Measurements from ENCODE around the gene AP3D1.

Gene AP3D1

DNA sequence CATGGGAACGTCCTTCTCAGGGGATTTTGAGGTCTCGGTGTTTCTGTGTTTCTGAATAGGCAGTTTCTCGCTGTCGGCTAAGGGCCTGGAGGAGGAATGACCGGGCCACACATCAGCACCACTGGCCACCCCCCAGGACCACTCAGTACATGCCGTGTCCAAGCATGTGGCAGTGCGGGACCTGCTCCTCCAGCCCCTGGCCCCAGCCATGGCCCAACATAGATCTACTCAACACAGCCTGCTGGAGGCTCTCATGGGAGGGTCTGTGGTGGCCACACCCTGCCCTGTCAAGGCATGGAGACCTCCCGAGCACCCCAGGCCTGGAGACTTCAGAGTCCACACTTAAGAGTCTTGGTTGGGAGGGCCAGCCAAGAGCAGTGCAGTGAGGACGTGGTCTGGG is 37.1 kb downstream of the AP3D1 start:
- no peak for TF ChIP-seq POLR2AphosphoS5 (IDR thresholded peaks at IDR 0.05; ENCODE audit: low read depth, low read length)
- no peak for TF ChIP-seq TAF1 (IDR thresholded peaks at IDR 0.05; ENCODE audit: low read depth, low read length)
- TF ChIP-seq POU2F2 (IDR thresholded peaks at IDR 0.05; ENCODE audit: low read depth, low read length), result no peak
- FAIRE-seq (no peak), DNase-seq (ENCODE audit: insufficient read length, low spot score) (no peak)

- TF ChIP-seq TAF1 (IDR thresholded peaks at IDR 0.05; ENCODE audit: low read depth, low read length), result no peak
- TF ChIP-seq SPI1 (IDR thresholded peaks at IDR 0.05; ENCODE audit: low read depth, low read length), result no peak
- TF ChIP-seq PAX5 (IDR thresholded peaks at IDR 0.05; ENCODE audit: insufficient read depth, low read length, severe bottlenecking), result no peak
- no peak for TF ChIP-seq POLR2A (IDR thresholded peaks at IDR 0.05; ENCODE audit: low read depth, low read length)
- TF ChIP-seq POLR2AphosphoS5 (IDR thresholded peaks at IDR 0.05; ENCODE audit: low read depth, low read length), result no peak
- no peak for TF ChIP-seq POU2F2 (IDR thresholded peaks at IDR 0.05; ENCODE audit: low read depth, low read length)
- DNase-seq (ENCODE audit: insufficient read length, low spot score), result no peak
- no peak for FAIRE-seq
Measured at GRCh38 chr19:2113439-2114211, 37.7 kb downstream of the AP3D1 start.

DNA sequence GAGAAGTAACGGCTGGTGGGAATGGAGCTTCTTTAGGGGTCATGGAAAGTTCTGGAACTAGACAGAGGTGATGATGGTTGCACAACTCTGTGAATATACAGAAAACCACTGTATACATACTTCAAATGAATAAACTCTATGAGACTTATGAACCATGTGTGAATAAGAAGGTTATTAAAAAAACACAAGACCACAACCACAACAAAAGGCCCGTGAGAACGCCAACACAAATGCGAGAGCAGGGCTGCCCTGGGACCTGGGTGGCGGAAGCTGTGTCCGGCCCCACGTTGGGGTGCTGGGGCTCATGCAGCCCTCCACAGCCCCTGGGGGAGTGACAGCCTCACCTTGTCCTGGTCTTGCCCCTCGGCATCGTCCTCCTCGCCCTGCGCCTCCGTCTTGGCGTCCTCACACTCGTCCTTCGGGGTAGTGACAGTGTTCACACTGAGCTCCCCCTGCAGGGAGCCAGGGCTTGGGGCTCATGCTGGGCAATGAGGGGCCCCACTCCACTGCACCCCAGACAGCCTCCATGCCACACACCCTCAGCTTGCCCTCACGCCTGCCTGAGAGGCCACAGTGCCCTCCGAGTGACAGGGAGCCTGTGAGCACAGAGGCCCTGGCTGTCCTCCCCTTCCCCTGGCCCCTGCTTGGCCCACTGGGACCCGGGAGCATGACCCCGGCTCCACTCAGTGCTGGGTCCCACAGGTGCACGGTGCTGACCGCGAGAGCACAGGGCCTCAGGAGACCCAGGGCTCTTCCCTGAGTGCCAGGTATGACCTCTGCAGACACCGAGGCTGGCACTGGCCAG is 38.6 kb downstream of the AP3D1 start:
- TF ChIP-seq TAF1 (IDR thresholded peaks at IDR 0.05; ENCODE audit: low read depth, low read length), result no peak
- no peak for TF ChIP-seq PAX5 (IDR thresholded peaks at IDR 0.05; ENCODE audit: insufficient read depth, low read length, severe bottlenecking)
- TF ChIP-seq POLR2A (IDR thresholded peaks at IDR 0.05; ENCODE audit: low read depth, low read length), result no peak
- FAIRE-seq (no peak), DNase-seq (ENCODE audit: insufficient read length, low spot score) (no peak)

GRCh38 chr19:2111886-2112285 is 39.5 kb downstream of the AP3D1 start:
- FAIRE-seq (no peak), DNase-seq (ENCODE audit: insufficient read length, low spot score) (no peak)
- TF ChIP-seq SPI1 (IDR thresholded peaks at IDR 0.05; ENCODE audit: low read depth, low read length), result no peak
- no peak for TF ChIP-seq PAX5 (IDR thresholded peaks at IDR 0.05; ENCODE audit: insufficient read depth, low read length, severe bottlenecking)
- TF ChIP-seq POU2F2 (IDR thresholded peaks at IDR 0.05; ENCODE audit: low read depth, low read length), result no peak
- no peak for TF ChIP-seq POLR2A (IDR thresholded peaks at IDR 0.05; ENCODE audit: low read depth, low read length)

GRCh38 chr19:2111425-2111824 is 39.9 kb downstream of the AP3D1 start:
- no peak for FAIRE-seq
- no peak for DNase-seq (ENCODE audit: insufficient read length, low spot score)
- no peak for TF ChIP-seq TAF1 (IDR thresholded peaks at IDR 0.05; ENCODE audit: low read depth, low read length)
- no peak for TF ChIP-seq SPI1 (IDR thresholded peaks at IDR 0.05; ENCODE audit: low read depth, low read length)
- no peak for TF ChIP-seq PAX5 (IDR thresholded peaks at IDR 0.05; ENCODE audit: insufficient read depth, low read length, severe bottlenecking)
- no peak for TF ChIP-seq POLR2AphosphoS5 (IDR thresholded peaks at IDR 0.05; ENCODE audit: low read depth, low read length)
- TF ChIP-seq POLR2A (IDR thresholded peaks at IDR 0.05; ENCODE audit: low read depth, low read length), result no peak
- no peak for TF ChIP-seq POU2F2 (IDR thresholded peaks at IDR 0.05; ENCODE audit: low read depth, low read length)

- DNase-seq (ENCODE audit: insufficient read length, low spot score) (no peak), FAIRE-seq (no peak)
- TF ChIP-seq SPI1 (IDR thresholded peaks at IDR 0.05; ENCODE audit: low read depth, low read length), result no peak
- TF ChIP-seq POLR2AphosphoS5 (IDR thresholded peaks at IDR 0.05; ENCODE audit: low read depth, low read length), result no peak; the same call in 1 of the 2 replicates
- TF ChIP-seq POU2F2 (IDR thresholded peaks at IDR 0.05; ENCODE audit: low read depth, low read length), result no peak
- TF ChIP-seq PAX5 (IDR thresholded peaks at IDR 0.05; ENCODE audit: insufficient read depth, low read length, severe bottlenecking), result no peak
- TF ChIP-seq POLR2A (IDR thresholded peaks at IDR 0.05; ENCODE audit: low read depth, low read length), result no peak
- TF ChIP-seq TAF1 (IDR thresholded peaks at IDR 0.05; ENCODE audit: low read depth, low read length), result no peak
Measured at GRCh38 chr19:2110822-2111221, 40.5 kb downstream of the AP3D1 start.

GRCh38 chr19:2109046-2109864 is 42.1 kb downstream of the AP3D1 start:
- TF ChIP-seq PAX5 (IDR thresholded peaks at IDR 0.05; ENCODE audit: insufficient read depth, low read length, severe bottlenecking), result no peak
- no peak for TF ChIP-seq POU2F2 (IDR thresholded peaks at IDR 0.05; ENCODE audit: low read depth, low read length)
- TF ChIP-seq POLR2A (IDR thresholded peaks at IDR 0.05; ENCODE audit: low read depth, low read length), result no peak
- no peak for TF ChIP-seq POLR2AphosphoS5 (IDR thresholded peaks at IDR 0.05; ENCODE audit: low read depth, low read length)
- no peak for TF ChIP-seq SPI1 (IDR thresholded peaks at IDR 0.05; ENCODE audit: low read depth, low read length)
- no peak for TF ChIP-seq TAF1 (IDR thresholded peaks at IDR 0.05; ENCODE audit: low read depth, low read length)
- DNase-seq (ENCODE audit: insufficient read length, low spot score) (no peak), FAIRE-seq (no peak)

GRCh38 chr19:2108251-2109016 is 42.9 kb downstream of the AP3D1 start:
- no peak for TF ChIP-seq TAF1 (IDR thresholded peaks at IDR 0.05; ENCODE audit: low read depth, low read length)
- TF ChIP-seq POLR2A (IDR thresholded peaks at IDR 0.05; ENCODE audit: low read depth, low read length), result no peak
- TF ChIP-seq POLR2AphosphoS5 (IDR thresholded peaks at IDR 0.05; ENCODE audit: low read depth, low read length), result no peak
- no peak for TF ChIP-seq SPI1 (IDR thresholded peaks at IDR 0.05; ENCODE audit: low read depth, low read length)
- TF ChIP-seq PAX5 (IDR thresholded peaks at IDR 0.05; ENCODE audit: insufficient read depth, low read length, severe bottlenecking), result no peak
- TF ChIP-seq POU2F2 (IDR thresholded peaks at IDR 0.05; ENCODE audit: low read depth, low read length), result no peak
- no peak for DNase-seq (ENCODE audit: insufficient read length, low spot score)
- no peak for FAIRE-seq

Data from GM12891 (cell line).